ENCODE data around the gene PPP1R26. TPM values are rescaled to one million over a fixed set of nuclear protein-coding genes. Genes with fewer than 3 reads are reported as not detected.

Gene PPP1R26
- total RNA-seq, 1 donor from 2014 or later, result 7.9 TPM

- no peak for DNase-seq (ENCODE audit: extremely low spot score in 2 of 2)
- Histone ChIP-seq H3K36me3 (peaks cover 0 to 24% of the 10 kb centered on the region in 2 donors), H3K27me3 (no peaks in the 10 kb centered on the region), H3K9me3 (no peaks in the 10 kb centered on the region), H3K27ac (no peak overlapping the region), H3K4me1 (peaks cover 16% of the 10 kb centered on the region), H3K4me3 (no peak overlapping the region)
- TF ChIP-seq POLR2A (IDR thresholded peaks at IDR 0.05) (no peak), POLR2AphosphoS5 (IDR thresholded peaks at IDR 0.05; ENCODE audit: insufficient read depth in 1 of 2, low read depth in 1 of 2) (no peak)
- TF ChIP-seq, protein P1, sequence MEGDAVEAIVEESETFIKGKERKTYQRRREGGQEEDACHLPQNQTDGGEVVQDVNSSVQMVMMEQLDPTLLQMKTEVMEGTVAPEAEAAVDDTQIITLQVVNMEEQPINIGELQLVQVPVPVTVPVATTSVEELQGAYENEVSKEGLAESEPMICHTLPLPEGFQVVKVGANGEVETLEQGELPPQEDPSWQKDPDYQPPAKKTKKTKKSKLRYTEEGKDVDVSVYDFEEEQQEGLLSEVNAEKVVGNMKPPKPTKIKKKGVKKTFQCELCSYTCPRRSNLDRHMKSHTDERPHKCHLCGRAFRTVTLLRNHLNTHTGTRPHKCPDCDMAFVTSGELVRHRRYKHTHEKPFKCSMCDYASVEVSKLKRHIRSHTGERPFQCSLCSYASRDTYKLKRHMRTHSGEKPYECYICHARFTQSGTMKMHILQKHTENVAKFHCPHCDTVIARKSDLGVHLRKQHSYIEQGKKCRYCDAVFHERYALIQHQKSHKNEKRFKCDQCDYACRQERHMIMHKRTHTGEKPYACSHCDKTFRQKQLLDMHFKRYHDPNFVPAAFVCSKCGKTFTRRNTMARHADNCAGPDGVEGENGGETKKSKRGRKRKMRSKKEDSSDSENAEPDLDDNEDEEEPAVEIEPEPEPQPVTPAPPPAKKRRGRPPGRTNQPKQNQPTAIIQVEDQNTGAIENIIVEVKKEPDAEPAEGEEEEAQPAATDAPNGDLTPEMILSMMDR (IDR thresholded peaks at IDR 0.05), result peak in 1 of 3 experiments; percentile 32
- intact Hi-C loops (cut with DNase I), result no loop called here
These were observed 25.0 kb downstream of the PPP1R26 start for GRCh38 chr9:135504262-135505243.

- intact Hi-C loops (cut with DNase I), result no loop called here
- H3K36me3 ChIP-seq, result peaks cover 0 to 24% of the 10 kb centered on the region in 2 donors
- DNase-seq (ENCODE audit: extremely low spot score in 2 of 2), result no peak
- H3K9me3 ChIP-seq, result no peaks in the 10 kb centered on the region
- no peak overlapping the region for H3K4me3 ChIP-seq
- no peak for TF ChIP-seq POLR2A (IDR thresholded peaks at IDR 0.05)
- TF ChIP-seq, protein P1 (IDR thresholded peaks at IDR 0.05), result no peak
- TF ChIP-seq POLR2AphosphoS5 (IDR thresholded peaks at IDR 0.05; ENCODE audit: insufficient read depth in 1 of 2, low read depth in 1 of 2), result no peak
- no peaks in the 10 kb centered on the region for H3K27me3 ChIP-seq
- H3K4me1 ChIP-seq, result peaks cover 15% of the 10 kb centered on the region
- no peak overlapping the region for H3K27ac ChIP-seq
These were observed 26.0 kb downstream of the PPP1R26 start for GRCh38 chr9:135505406-135506187.

DNA sequence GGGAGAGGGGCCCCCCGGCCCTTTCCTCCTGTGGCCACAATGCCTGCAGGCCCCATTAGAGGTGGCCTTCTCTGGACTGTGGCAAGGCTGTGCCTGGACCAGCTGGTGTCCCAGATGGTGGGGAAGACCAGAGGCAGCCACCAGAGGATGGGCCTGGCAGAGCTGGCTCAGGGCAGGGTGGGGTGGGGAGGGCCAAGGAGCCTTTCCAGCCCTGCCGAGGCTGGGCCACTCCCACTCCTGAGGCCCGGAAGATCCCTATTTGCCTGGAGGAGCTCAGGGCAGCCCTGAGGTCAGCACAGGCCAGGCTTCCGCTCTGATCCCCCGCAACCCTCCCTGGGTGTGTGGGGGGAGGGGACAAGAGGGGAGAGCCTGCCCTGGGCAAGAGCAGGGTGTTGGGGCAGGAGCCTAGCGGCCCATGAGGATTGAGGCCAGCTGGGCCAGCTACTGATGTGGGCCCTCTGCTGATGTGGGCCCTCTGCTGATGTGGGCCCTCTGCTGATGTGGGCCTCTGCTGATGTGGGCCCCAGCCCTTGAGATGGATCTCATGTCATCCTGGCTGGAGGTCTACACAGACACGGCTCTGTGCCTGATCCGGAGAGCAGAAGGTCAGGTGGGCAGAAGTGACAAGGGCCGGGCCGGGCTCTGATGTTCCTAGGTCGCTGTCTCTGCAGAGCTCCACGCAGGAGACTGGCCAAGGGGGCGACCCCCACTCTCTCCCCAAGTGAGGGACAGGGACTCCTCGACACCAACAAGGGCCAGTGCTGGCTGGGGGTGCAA is 26.9 kb downstream of the PPP1R26 start:
- H3K9me3 ChIP-seq, result no peaks in the 10 kb centered on the region
- peaks cover 0 to 24% of the 10 kb centered on the region in 2 donors for H3K36me3 ChIP-seq
- peaks cover 10% of the 10 kb centered on the region for H3K4me1 ChIP-seq
- no peak overlapping the region for H3K4me3 ChIP-seq
- H3K27me3 ChIP-seq, result no peaks in the 10 kb centered on the region
- no peak overlapping the region for H3K27ac ChIP-seq
- intact Hi-C loops (cut with DNase I), result no loop called here
- TF ChIP-seq POLR2AphosphoS5 (IDR thresholded peaks at IDR 0.05; ENCODE audit: insufficient read depth in 1 of 2, low read depth in 1 of 2) (no peak), POLR2A (IDR thresholded peaks at IDR 0.05) (no peak)
- TF ChIP-seq, protein P1 (IDR thresholded peaks at IDR 0.05), result no peak
- no peak for DNase-seq (ENCODE audit: extremely low spot score in 2 of 2)

GRCh38 chr9:135507104-135508035 is 27.8 kb downstream of the PPP1R26 start:
- H3K36me3 ChIP-seq, result peaks cover 0 to 24% of the 10 kb centered on the region in 2 donors
- H3K9me3 ChIP-seq, result no peaks in the 10 kb centered on the region
- no peak overlapping the region for H3K4me3 ChIP-seq
- peaks cover 2% of the 10 kb centered on the region for H3K4me1 ChIP-seq
- no peak for TF ChIP-seq POLR2AphosphoS5 (IDR thresholded peaks at IDR 0.05; ENCODE audit: insufficient read depth in 1 of 2, low read depth in 1 of 2)
- TF ChIP-seq POLR2A (IDR thresholded peaks at IDR 0.05), result no peak
- TF ChIP-seq, protein P1 (IDR thresholded peaks at IDR 0.05), result no peak
- intact Hi-C loops (cut with DNase I), result no loop called here
- no peaks in the 10 kb centered on the region for H3K27me3 ChIP-seq
- no peak overlapping the region for H3K27ac ChIP-seq
- DNase-seq (ENCODE audit: extremely low spot score in 2 of 2), result no peak
